Lung (tissue), 12 donors: ENCODE results near the gene MT1H. TPM values are rescaled to one million over a fixed set of nuclear protein-coding genes. Genes with fewer than 3 reads are reported as not detected.

ENCODE experiments used
- ATAC-seq: fragments of 200-7000 bp; cut with Tn5 transposase; one replicate; pipeline ENCODE4 v1.9.1; 2020; ENCODE audit warnings: moderate number of reproducible peaks; ENCODE audit not compliant: insufficient read depth, low FRiP score
- DNase-seq, 3 donors: peaks; one replicate each; pipeline ENCODE4 v3.0.0-alpha.2; 2013 to 2017
- H3K27ac ChIP-seq, 2 donors: one replicate each; pipeline ENCODE4 v1.5.1; 2013; ENCODE audit warnings: mild to moderate bottlenecking in 2 of 2, moderate library complexity in 2 of 2, control low read depth in 1 of 2, inconsistent platforms in 1 of 2, low read depth in 1 of 2, low read length in 1 of 2
- H3K27me3 ChIP-seq, 3 donors: one replicate each; pipeline ENCODE4 v1.5.1; 2013; ENCODE audit warnings: low read length in 2 of 3; ENCODE audit not compliant: control insufficient read depth in 3 of 3, insufficient read depth in 3 of 3
- H3K36me3 ChIP-seq, 4 donors: one replicate each; pipeline ENCODE4 v1.5.1; 2013; ENCODE audit warnings: low read length in 4 of 4, mild to moderate bottlenecking in 1 of 4, moderate library complexity in 1 of 4; ENCODE audit not compliant: control insufficient read depth in 4 of 4, insufficient read depth in 4 of 4
- H3K4me1 ChIP-seq, 5 donors: one replicate each; pipeline ENCODE4 v1.5.1; 2013; ENCODE audit warnings: low read length in 5 of 5, mild to moderate bottlenecking in 2 of 5, moderate library complexity in 1 of 5; ENCODE audit not compliant: control insufficient read depth in 5 of 5, insufficient read depth in 5 of 5
- H3K4me3 ChIP-seq: one replicate; pipeline ENCODE4 v1.5.1; 2013; ENCODE audit warnings: mild to moderate bottlenecking, control low read depth, moderate library complexity
- H3K9ac ChIP-seq, 2 donors: one replicate each; pipeline ENCODE4 v1.5.1; 2013; ENCODE audit warnings: low read length in 2 of 2, control low read depth in 1 of 2; ENCODE audit not compliant: insufficient read depth in 1 of 2
- H3K9me3 ChIP-seq, 4 donors: one replicate each; pipeline ENCODE4 v1.5.1; 2013; ENCODE audit warnings: low read length in 3 of 4, mild to moderate bottlenecking in 1 of 4, moderate library complexity in 1 of 4; ENCODE audit not compliant: control insufficient read depth in 4 of 4, insufficient read depth in 3 of 4
- WGBS, 2 donors: extraction: QIAGEN DNeasy Blood & Tissue Kit; methylation state at CpG; one replicate each; pipeline ENCODE4 v1.1.7; 2013; 5-methylcytosine and 5-hydroxymethylcytosine counted together
- polyA plus RNA-seq, 2 donors: library from polyadenylated mRNA; stranded (reverse); fragments of 200-250 nt; gene quantifications; one replicate each; pipeline ENCODE4 v1.2.1, GENCODE V29; 2013
- total RNA-seq, 2 donors: library from RNA; depleted of rRNA in 1 of 2; stranded (reverse); fragments of >200 nt in 1 of 2; gene quantifications; one replicate each; pipeline ENCODE4 v1.2.1, GENCODE V29; 2014 to 2021
- TF ChIP-seq, protein P1 (sequence below): IDR thresholded peaks from 2 replicates; pipeline ENCODE4 v1.5.1; 2012; ENCODE audit warnings: mild to moderate bottlenecking; ENCODE audit errors: control extremely low read depth, extremely low read depth
- donor health status: control.
- donor health status: control.
- donor health status: Bipolar disorder and iron deficiency.
- donor health status: healthy.
- donor health status: DM: yes; HTN: yes; CAD: no.

MT1H gene
- total and polyA plus RNA-seq, 4 donors: 1.9 to 10.3 (median 4.4) TPM; not detected in 1

DNA sequence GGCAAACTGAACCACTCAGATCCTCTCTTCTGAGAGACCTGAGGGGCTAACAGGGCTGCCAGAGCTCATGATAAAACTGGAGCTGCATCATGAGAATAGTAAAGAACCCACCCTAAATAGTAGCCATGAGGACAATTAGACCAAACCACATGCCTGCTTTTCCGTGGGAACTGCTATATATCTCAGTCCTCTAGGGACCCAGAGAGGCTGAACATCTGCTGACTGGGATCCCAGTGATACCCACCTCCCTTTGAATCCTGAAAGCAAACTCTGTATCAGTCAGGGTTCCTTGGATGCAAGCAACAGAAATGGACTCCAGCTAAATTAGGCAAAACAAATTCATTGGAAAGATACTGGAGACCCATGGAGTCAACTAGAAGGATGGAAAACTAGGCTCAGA lies 19.1 kb downstream of the MT1H start:
- 48 to 63% methylated on average over 1 of the region's 1 CpG for WGBS, 2 donors
- Histone ChIP-seq H3K9ac (no peak overlapping the region), H3K27ac (no peak overlapping the region), H3K36me3 (peaks cover 0 to 2% (median 0%) of the 10 kb centered on the region in 4 donors), H3K4me3 (no peak overlapping the region), H3K9me3 (no peaks in the 10 kb centered on the region), H3K4me1 (peaks cover 0 to 9% (median 0%) of the 10 kb centered on the region in 5 donors), H3K27me3 (no peaks in the 10 kb centered on the region)
- ATAC-seq (no peak), DNase-seq (no peak)
- TF ChIP-seq, protein P1, sequence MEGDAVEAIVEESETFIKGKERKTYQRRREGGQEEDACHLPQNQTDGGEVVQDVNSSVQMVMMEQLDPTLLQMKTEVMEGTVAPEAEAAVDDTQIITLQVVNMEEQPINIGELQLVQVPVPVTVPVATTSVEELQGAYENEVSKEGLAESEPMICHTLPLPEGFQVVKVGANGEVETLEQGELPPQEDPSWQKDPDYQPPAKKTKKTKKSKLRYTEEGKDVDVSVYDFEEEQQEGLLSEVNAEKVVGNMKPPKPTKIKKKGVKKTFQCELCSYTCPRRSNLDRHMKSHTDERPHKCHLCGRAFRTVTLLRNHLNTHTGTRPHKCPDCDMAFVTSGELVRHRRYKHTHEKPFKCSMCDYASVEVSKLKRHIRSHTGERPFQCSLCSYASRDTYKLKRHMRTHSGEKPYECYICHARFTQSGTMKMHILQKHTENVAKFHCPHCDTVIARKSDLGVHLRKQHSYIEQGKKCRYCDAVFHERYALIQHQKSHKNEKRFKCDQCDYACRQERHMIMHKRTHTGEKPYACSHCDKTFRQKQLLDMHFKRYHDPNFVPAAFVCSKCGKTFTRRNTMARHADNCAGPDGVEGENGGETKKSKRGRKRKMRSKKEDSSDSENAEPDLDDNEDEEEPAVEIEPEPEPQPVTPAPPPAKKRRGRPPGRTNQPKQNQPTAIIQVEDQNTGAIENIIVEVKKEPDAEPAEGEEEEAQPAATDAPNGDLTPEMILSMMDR: no peak

DNA sequence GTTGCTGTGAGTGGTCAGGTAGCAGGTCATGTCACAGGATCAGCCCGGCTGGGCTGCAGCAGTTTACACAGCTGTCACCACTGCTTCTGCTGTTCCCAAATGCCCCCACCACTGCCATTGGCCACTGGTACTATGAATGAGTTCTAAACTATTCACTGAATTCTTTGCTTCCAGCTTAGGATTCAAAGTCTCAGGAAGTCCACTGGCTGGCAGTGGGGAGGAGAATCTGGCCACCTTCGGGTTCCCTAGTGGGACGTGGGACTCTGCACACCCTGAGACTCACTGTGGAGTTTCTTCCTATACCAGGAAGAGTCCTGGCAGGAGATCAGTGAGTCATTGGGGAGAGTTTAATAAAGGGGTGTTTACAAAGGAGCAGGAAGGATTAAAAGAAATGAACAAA lies 19.6 kb downstream of the MT1H start:
- no peak for DNase-seq
- no peak for ATAC-seq
- Histone ChIP-seq H3K36me3 (peaks cover 0 to under 1% (median 0%) of the 10 kb centered on the region in 4 donors), H3K4me3 (no peak overlapping the region), H3K9ac (no peak overlapping the region), H3K9me3 (no peaks in the 10 kb centered on the region), H3K27me3 (no peaks in the 10 kb centered on the region), H3K27ac (no peak overlapping the region), H3K4me1 (peaks cover 0 to 7% (median 0%) of the 10 kb centered on the region in 5 donors)
- WGBS, 2 donors: 70 to 73% methylated on average over 3 of the region's 3 CpGs
- TF ChIP-seq, protein P1: no peak

DNA sequence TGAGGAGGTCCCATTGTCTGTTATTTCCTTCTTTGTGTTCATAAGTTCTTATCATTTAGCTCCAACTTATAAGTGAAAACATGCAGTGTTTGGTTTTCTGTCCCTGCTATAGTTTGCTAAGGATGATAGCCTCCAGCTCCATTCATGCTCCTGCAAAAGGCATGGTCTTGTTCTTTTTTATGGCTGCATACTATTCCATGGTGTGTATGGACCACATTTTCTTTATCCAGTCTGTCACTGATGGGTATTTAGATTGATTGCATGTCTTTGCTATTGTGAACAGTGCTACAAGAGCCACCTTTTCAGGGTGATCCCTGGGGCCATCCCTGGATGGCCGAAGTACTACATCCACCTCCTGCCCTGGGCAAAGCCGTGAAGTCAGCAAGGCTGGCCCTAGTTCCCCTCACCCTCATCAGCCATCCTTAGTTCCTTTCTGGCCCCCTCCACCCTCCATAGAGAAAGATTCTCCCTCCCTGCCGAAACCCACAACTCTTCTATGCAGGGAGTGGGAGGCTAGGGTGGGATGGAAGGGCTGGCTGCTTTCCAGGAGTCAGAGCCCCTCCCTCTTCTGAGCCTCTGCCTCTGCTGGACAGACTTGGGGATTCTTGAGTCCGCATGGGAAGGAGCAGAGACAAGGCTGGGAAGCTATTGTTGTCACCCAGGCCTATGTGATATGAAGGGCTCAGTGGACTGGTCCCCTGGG lies 21.0 kb downstream of the MT1H start:
- no peak overlapping the region for H3K9ac ChIP-seq
- H3K27me3 ChIP-seq: no peaks in the 10 kb centered on the region
- no peaks in the 10 kb centered on the region for H3K36me3 ChIP-seq
- H3K4me1 ChIP-seq: peaks cover 0 to 2% (median 0%) of the 10 kb centered on the region in 5 donors
- H3K27ac ChIP-seq: no peak overlapping the region
- H3K4me3 ChIP-seq: no peak overlapping the region
- 83 to 96% methylated on average over 4 of the region's 4 CpGs for WGBS, 2 donors
- ATAC-seq (no peak), DNase-seq (no peak)
- H3K9me3 ChIP-seq: no peaks in the 10 kb centered on the region
- TF ChIP-seq, protein P1: no peak
